HEK293 (cell line): ENCODE measurements around the gene HEPACAM2.

Source experiments
- CTCF ChIA-PET: fragments of 350-600 bp; formaldehyde crosslinking; extraction: SDS; loops from one replicate; lab custom pipeline; 2021; ENCODE audit warnings: antibody characterized with exemption; lab: Yijun Ruan, JAX
- POLR2A ChIA-PET: fragments of 300-600 bp; formaldehyde crosslinking; extraction: SDS; loops from one replicate; lab custom pipeline; 2020; ENCODE audit warnings: antibody characterized with exemption, inconsistent platforms; lab: Yijun Ruan, JAX
- H3K27ac ChIP-seq: fragments of 200-500 bp; sonication (Bioruptor generic); 2 replicates; pipeline ENCODE4 v1.5.1; 2014; ENCODE audit warnings: low read depth, low read length, control low read depth, inconsistent platforms; ENCODE audit errors: extremely low read depth
- H3K36me3 ChIP-seq, 2 experiments: fragments of 200-500 bp in 1 of 2; sonication (Bioruptor generic) in 1 of 2; 1 replicate in 1 of 2; 2 replicates in 1 of 2; pipeline ENCODE4 v1.5.1; 2014 to 2017; ENCODE audit warnings: inconsistent platforms in 2 of 2, low read length in 2 of 2; ENCODE audit not compliant: control insufficient read depth in 2 of 2, insufficient read depth in 1 of 2
- H3K4me1 ChIP-seq: fragments of 200-500 bp; sonication (Bioruptor generic); 2 replicates; pipeline ENCODE4 v1.5.1; 2014; ENCODE audit warnings: mild to moderate bottlenecking, low read length, inconsistent platforms; ENCODE audit not compliant: control insufficient read depth, insufficient read depth
- H3K4me3 ChIP-seq: 2 replicates; pipeline ENCODE4 v1.5.1; 2011; ENCODE audit warnings: low read depth, mild to moderate bottlenecking, control low read depth, low read length, moderate library complexity
- H3K9me3 ChIP-seq: fragments of 200-500 bp; sonication (Bioruptor generic); 2 replicates; pipeline ENCODE4 v1.5.1; 2014; ENCODE audit warnings: low read depth, low read length, inconsistent platforms; ENCODE audit not compliant: control insufficient read depth, insufficient read depth
- CTCF ChIP-seq: fragments of 450-650 bp; formaldehyde crosslinking; IDR thresholded peaks from 2 replicates; pipeline ENCODE4 v1.5.1; 2016; ENCODE audit warnings: missing biosample characterization, missing genetic modification characterization
- EGR2 ChIP-seq: fragments of 450-650 bp; formaldehyde crosslinking; IDR thresholded peaks from 2 replicates; pipeline ENCODE4 v1.5.1; 2016; ENCODE audit warnings: low read depth, missing biosample characterization, missing genetic modification characterization
- ZBTB17 ChIP-seq: fragments of 450-650 bp; formaldehyde crosslinking; IDR thresholded peaks from 2 replicates; pipeline ENCODE4 v1.5.1; 2016; ENCODE audit warnings: missing biosample characterization, missing genetic modification characterization
- ZBTB20 ChIP-seq: fragments of 450-650 bp; formaldehyde crosslinking; IDR thresholded peaks from 2 replicates; pipeline ENCODE4 v1.5.1; 2016; ENCODE audit warnings: missing biosample characterization, missing genetic modification characterization
- ZFHX2 ChIP-seq: fragments of 450-650 bp; formaldehyde crosslinking; conservative IDR thresholded peaks from 2 replicates; pipeline ENCODE4 v1.5.1; 2016; ENCODE audit warnings: missing biosample characterization, missing genetic modification characterization
- ZNF518A ChIP-seq: fragments of 450-650 bp; formaldehyde crosslinking; conservative IDR thresholded peaks from 2 replicates; pipeline ENCODE4 v1.5.1; 2016; ENCODE audit warnings: low read depth, missing biosample characterization, missing genetic modification characterization
- ZNF654 ChIP-seq: fragments of 450-650 bp; formaldehyde crosslinking; IDR thresholded peaks from 2 replicates; pipeline ENCODE4 v1.5.1; 2016; ENCODE audit warnings: low read depth, missing biosample characterization, missing genetic modification characterization
- ZNF677 ChIP-seq: fragments of 450-650 bp; IDR thresholded peaks from 2 replicates; pipeline ENCODE4 v1.5.0; 2018; ENCODE audit warnings: missing biosample characterization, mild to moderate bottlenecking, missing genetic modification characterization, moderate library complexity
- ZSCAN5A ChIP-seq: fragments of 450-650 bp; formaldehyde crosslinking; IDR thresholded peaks from 2 replicates; pipeline ENCODE4 v1.5.1; 2016; ENCODE audit warnings: missing biosample characterization, missing genetic modification characterization
- TF ChIP-seq, protein P1 (sequence below): fragments of 450-650 bp; formaldehyde crosslinking; IDR thresholded peaks from 2 replicates; pipeline ENCODE4 v1.5.1; 2016; ENCODE audit warnings: missing biosample characterization, missing genetic modification characterization
- TF ChIP-seq, protein P2 (sequence below): fragments of 450-650 bp; formaldehyde crosslinking; IDR thresholded peaks from 2 replicates; pipeline ENCODE4 v1.5.1; 2017; ENCODE audit warnings: missing biosample characterization, missing genetic modification characterization
- TF ChIP-seq, protein P3 (sequence below): fragments of 450-650 bp; formaldehyde crosslinking; IDR thresholded peaks from 2 replicates; pipeline ENCODE4 v1.5.1; 2016; ENCODE audit warnings: missing biosample characterization, missing genetic modification characterization

Gene HEPACAM2

GRCh38 chr7:93179173-93179572 is 47.1 kb downstream of the HEPACAM2 start (continued):
- TF ChIP-seq CTCF (tag by site-specific recombination) = no peak
- TF ChIP-seq, protein P1, sequence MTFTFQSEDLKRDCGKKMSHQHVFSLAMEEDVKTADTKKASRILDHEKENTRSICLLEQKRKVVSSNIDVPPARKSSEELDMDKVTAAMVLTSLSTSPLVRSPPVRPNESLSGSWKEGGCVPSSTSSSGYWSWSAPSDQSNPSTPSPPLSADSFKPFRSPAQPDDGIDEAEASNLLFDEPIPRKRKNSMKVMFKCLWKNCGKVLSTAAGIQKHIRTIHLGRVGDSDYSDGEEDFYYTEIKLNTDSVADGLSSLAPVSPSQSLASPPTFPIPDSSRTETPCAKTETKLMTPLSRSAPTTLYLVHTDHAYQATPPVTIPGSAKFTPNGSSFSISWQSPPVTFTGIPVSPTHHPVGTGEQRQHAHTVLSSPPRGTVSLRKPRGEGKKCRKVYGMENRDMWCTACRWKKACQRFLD (tag by site-specific recombination) = no peak
- TF ChIP-seq, protein P2, sequence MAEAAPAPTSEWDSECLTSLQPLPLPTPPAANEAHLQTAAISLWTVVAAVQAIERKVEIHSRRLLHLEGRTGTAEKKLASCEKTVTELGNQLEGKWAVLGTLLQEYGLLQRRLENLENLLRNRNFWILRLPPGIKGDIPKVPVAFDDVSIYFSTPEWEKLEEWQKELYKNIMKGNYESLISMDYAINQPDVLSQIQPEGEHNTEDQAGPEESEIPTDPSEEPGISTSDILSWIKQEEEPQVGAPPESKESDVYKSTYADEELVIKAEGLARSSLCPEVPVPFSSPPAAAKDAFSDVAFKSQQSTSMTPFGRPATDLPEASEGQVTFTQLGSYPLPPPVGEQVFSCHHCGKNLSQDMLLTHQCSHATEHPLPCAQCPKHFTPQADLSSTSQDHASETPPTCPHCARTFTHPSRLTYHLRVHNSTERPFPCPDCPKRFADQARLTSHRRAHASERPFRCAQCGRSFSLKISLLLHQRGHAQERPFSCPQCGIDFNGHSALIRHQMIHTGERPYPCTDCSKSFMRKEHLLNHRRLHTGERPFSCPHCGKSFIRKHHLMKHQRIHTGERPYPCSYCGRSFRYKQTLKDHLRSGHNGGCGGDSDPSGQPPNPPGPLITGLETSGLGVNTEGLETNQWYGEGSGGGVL (tag by site-specific recombination) = no peak
- TF ChIP-seq ZSCAN5A (tag by site-specific recombination) = no peak
- no peak for TF ChIP-seq ZBTB17 (tag by site-specific recombination)
- TF ChIP-seq ZNF518A (tag by site-specific recombination) = no peak
- TF ChIP-seq ZFHX2 = no peak
- no peak for TF ChIP-seq EGR2 (tag by site-specific recombination)
- TF ChIP-seq ZNF677 = no peak
- TF ChIP-seq, protein P3, sequence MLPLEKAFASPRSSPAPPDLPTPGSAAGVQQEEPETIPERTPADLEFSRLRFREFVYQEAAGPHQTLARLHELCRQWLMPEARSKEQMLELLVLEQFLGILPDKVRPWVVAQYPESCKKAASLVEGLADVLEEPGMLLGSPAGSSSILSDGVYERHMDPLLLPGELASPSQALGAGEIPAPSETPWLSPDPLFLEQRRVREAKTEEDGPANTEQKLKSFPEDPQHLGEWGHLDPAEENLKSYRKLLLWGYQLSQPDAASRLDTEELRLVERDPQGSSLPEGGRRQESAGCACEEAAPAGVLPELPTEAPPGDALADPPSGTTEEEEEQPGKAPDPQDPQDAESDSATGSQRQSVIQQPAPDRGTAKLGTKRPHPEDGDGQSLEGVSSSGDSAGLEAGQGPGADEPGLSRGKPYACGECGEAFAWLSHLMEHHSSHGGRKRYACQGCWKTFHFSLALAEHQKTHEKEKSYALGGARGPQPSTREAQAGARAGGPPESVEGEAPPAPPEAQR (tag by site-specific recombination) = no peak
- TF ChIP-seq, all 188 proteins: peak for 0

GRCh38 chr7:93178213-93178612 is 48.1 kb downstream of the HEPACAM2 start:
- ChIA-PET CTCF (interaction anchor here (0.6 to 1.3 kb wide), 2 partner anchors 373 to 607 kb away, joined by 3 to 6 read pairs; no protein-coding TSS in a partner anchor), POLR2A (no interaction called here)
- H3K36me3 ChIP-seq = no peaks in the 10 kb centered on the region
- TF ChIP-seq ZBTB20 (tag by site-specific recombination) = no peak
- peak; percentile 51 for TF ChIP-seq ZNF654
- H3K27ac ChIP-seq = no peak overlapping the region
- H3K4me1 ChIP-seq = no peaks in the 10 kb centered on the region; the same call in 1 of the 2 replicates
- no peaks in the 10 kb centered on the region for H3K9me3 ChIP-seq
- H3K4me3 ChIP-seq = no peak overlapping the region
